GM19025 (cell line): ENCODE results near the gene CARD19.

ENCODE experiments used
- ATAC-seq: cut with Tn5 transposase; IDR thresholded peaks from one replicate; pipeline ENCODE4 v1.9.1; 2021; ENCODE audit warnings: mild to moderate bottlenecking, low read depth, moderate library complexity; ENCODE audit not compliant: unreplicated experiment

CARD19 gene

DNA sequence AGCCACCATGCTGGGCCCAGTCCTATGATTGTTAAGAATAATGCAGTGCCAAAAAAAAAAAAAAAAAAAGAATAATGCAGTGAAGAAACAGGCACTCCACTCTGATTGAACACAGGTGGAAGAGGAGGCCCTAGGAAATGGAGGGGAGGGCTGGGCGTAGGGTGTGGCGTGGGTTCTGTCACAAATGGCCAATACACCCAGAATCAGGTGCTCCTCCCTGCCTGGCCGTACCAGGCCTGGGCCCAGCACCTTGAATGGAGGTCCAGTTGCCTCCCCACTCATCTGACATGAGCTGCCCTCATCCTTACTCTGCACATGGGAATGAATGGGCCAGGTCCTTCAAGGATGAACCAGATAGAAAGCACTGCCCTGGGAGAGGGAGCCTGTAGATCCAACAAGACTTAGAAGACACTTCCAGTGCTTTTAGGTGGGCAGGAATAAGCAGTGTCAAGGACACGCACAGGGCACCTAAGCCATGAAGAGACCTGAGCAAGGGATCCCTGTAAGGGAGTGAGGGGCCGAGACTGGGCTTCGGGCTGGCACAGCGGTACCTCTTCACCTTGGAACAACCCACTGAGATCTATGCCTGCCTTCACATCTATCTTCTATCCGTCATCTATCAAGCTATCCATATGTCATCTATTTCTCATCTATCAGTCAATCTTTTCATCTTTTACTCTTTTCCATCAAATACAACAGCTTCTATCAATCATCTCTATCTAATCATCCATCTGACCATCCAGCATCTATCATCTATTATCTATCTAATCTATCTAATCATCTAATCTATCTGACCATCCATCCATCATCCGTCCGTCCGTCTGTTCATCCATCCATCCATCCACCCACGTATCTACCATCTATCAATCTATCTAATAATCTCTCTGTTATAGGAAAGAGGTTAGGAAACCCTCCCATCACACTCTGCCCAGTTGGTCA is 22.2 kb downstream of the CARD19 start:
- ATAC-seq = no peak

DNA sequence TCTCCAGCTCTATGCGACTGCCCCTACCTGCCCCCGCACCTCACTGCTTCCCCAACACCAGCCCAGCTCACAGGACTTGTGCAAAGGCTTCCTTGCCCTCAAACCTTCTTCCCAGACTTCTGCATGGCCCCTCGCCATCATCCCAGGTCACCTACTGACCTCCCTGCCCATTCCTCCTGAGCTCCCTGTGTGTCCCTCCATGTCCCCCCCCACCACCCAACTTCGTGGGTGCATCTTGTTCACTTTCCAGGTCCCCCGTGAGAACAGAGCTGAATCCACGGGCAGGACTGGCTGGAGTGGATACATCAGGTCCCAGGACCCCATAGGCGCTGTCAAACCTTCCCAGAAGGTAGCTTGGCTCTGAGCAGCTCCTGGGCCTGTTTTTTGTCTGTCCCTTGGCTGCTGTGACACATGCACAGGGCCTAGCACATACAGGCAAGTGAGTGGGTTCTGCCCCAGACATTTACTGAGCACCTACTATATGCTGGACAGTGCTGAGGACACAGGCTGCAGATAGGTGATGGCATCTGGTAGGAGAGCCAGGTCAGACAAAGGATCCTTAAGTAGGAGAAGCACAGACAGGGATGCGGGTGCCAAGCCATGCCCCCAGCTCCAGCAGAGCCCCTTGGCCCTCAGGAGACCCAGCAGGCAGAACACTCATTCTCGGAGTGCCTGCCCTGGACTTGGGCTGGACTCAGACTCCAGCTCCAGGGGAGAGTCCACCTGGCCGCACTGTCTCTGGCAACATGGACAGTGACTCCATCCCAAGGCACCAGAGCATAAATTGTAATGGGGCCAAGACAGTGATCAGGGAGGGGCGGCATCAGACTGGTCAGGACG is 23.1 kb downstream of the CARD19 start:
- no peak for ATAC-seq

DNA sequence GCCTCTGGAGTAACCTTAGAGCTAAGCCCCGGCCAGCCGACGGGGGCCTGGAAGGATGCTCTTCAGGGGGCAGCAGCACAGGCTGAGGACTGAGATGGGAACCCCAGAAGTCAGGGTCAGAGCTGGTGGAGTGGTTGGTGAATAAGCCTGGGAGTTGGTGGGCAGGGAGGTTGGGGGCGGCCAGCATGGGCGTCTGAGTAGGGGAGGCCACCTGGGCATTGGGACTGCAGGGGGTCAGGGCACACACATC is 23.6 kb downstream of the CARD19 start:
- no peak for ATAC-seq

DNA sequence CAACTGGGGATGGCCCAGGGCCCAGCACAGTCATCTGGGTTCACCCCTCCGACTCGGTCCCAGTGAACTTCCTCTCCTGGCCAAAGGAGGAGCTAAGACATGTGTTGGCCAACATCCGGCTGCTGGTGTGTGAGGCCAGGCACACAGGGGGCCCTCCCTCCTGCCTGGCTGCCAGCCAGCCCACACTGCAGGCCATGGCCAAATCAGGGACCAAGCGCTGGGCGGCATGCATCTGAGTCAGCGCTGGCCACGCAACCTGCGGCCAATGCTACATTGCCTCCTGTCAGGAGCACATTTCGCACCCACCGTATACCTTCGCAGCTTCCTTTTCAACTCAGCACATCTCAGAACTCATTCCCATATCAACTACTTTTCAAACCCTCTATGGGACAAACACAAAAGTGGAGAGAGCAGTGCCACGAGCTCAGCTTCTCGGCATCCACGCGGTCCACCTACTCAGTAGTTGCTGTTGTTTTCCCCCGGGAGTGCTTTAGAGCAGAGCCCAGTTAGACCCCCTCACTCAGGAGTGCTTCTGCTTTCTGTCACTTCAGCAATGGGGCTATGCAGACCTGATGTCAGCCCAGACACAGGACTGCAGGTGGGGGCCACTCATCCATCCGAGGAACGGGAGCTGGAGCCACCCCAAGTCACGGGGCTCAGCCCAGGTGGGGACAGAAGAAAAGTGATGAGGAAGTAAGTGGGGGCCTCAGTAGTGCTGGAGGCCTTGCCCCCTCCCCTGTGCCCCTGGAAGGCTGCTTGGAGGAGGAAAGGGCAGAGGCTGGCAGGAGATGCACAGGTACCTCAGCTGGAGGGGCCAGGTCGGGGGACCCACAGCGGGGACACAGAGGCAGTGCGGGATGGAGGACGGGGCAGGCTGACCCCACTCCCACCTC is 24.2 kb downstream of the CARD19 start:
- ATAC-seq = peak; percentile 93

DNA sequence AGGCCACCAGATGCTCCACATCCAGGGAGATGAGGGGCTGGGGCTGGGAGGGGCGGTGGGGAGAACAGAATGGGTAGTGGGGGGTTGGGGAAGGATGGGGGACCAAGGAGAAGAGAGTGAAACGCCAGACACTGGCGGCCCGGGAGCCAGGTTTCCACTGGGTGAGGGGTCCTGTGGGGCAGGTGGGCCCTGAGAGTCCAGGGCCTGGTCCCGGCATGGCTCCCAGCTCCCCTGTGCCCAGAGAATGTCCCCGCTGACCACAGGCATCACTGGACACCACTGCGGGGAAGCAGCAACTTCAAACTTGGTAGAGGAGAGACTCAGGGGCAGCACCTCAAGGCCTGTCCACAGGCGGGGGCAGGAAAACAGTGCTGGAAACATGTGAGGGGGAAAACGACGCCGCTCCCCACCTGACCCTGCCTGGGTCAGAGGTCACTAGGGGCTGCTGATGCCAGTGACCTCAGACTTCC is 24.9 kb downstream of the CARD19 start:
- no peak for ATAC-seq

DNA sequence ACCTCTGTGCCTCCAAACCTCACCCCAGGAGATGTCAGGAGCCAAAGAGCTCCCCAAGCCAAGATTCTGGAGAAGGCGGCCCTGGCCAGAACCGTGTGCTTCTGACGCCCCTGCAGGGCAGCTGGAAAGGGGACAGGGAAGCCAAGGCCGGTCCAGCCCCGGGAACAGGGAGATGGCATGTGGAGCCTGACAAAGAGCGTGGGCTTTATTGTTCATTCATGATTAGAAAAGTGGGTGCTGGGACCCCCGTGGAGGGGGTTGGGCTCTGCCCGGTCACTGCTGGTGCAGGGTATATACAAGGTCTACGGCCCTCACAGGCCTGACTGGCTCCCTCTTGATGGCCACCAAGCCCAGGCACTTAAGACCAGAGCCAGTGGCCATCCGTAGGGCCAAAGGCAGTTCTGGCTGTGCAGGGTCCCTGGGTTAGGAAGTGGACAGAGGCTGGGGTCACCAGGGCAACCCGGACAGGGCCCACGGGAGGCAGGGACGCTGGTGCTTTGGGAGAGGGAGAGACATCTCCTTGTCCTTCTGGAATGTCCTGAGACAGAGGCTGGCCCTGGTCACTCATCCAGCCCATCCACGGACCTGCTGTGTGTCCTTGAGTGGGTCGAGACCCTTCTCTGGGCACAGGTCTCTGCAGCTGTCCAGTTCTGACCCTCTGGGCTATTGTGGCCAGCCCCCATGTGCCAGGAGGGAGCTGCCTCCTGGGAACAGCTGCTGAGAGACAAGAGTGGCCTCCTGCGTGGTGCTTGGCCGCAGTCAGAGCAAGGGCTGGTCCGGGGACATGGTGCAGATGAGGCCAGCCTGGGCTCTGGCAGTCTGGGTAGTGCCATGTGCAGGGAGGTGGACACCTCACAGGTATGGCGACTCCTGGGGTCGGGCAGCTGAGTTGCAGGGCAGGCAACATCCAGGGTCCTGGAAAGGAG is 25.6 kb downstream of the CARD19 start:
- no peak for ATAC-seq

DNA sequence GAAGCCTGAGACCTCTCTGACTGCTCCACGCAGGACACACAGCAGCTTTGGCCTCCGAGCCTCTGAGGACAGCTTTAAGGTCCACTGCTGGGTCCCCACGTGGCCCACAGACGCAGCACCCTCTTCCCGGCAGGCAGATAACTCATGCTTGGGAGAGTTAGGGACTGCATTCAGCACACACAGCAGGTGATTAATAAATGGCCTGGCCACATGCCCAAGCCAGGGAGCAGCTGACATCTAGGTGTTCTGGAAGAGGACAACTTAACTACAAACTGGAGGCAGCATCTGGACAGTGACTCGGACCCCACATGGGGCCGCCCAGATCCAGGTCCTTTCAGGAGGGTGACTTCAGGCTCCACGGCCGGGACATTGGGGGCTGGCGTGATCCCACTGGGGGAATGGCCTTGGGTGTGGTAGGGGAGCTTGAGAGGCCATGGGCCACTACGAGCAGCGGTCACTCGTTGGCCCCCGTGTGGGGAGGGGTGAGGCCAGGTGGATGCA is 26.8 kb downstream of the CARD19 start:
- ATAC-seq = no peak

DNA sequence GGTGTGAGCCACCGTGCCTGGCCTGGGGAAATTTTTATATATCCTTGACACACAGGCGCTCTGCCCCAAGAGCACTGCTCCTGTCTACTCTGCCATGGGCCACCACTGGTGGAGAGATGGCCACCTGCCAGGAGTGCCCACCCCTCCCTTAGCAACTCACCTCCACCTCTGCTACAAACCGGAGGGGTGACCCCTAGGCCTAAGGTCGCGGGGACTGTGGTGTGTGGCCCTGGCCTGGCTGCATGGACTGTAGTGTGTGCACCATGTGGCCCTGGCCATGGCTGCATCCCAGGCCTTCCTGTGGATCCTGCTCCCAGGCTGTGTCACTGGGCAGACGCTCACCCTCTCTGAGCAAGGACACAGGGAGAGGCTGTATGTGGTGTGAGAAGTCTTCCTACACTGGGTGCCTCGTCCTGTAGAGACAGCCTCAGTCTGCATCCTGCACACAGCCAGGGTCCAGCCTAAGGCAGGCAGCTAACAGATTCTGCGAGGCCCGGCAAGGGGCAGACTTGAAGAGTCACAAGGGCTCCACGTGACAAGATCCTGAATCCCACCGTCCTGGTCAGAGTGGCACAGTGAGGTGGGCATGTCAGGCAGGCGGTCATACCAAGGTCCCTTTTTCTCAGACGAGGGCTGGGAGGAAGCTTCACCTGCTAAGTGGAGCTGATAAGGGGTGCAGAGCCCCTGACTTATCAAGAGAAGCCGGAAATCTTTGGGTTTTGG is 27.7 kb downstream of the CARD19 start:
- ATAC-seq = no peak

DNA sequence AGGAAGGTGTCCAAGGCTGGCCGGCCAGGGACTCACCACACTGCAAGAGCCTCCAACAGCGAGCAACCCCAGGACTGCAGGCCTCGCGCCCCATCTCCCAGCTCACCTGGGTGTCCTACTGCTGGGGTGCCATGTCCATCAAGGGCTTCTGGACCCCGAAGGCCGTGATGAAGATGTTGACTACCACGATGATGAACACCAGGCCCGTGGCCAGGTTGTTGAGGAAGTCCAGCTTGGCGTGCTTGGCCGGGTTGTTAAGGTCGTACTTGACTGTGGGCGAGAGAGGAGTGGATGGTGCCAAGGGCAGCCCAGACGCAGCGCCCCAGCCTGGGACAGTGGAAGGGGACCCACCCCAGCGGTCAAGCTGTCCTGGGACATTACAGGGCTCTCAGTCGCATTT is 28.8 kb downstream of the CARD19 start:
- ATAC-seq = no peak

DNA sequence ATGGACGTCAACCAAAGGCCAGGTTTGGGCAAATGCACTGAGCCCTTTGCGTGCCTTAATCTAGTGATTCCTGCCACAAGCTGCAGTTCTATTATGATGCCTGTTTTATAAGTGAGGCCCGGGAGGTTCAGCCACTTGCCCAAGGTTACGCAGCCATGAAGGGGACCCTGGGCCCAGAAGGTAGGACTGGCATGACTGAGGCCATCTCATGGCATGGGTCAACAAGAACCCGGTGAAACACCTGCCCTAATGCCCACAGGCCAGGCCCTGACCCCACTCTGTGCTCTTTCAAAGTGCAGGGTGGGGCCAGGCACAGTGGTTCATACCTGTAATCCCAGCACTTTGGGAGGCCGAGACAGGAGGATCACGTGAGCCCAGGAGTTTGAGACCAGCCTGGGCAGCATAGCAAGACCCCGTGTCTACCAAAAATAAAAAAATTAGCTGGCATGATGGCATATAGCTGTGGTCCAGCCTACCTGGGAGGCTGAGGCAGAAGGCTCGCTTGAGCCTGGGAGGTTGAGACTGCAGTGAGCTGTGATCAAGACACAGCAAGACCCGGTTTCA is 29.4 kb downstream of the CARD19 start:
- no peak for ATAC-seq

DNA sequence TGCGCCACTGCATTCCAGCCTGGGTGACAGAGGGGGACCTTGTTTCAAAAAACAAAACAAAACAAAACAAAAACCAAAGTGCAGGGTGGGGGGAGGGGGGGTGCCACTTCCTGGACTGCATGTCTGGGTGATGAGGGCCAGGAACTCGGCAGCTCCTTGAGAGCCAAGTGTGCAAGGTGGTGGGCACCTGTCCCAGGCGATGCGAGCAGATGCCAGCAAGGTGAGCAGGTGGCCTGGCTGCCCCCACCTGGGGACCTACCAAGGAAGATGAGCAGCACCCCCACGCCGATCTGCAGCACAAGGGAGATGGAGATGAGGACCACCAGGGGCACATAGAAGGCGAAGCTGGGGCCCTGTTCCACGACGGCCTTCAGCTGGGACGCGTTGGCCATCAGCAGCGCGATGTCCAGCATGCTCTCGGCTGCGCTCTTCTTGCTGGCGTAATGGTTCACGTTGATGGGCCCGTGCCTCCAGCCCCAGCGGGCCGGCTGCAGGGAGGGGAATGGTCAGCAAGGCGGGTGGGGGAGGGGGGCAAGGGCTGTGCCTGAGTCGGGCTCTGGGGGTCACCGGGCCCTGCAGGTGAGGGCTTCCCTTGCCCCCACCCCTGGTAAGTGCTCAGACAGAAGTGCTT is 30.2 kb downstream of the CARD19 start:
- ATAC-seq = no peak

DNA sequence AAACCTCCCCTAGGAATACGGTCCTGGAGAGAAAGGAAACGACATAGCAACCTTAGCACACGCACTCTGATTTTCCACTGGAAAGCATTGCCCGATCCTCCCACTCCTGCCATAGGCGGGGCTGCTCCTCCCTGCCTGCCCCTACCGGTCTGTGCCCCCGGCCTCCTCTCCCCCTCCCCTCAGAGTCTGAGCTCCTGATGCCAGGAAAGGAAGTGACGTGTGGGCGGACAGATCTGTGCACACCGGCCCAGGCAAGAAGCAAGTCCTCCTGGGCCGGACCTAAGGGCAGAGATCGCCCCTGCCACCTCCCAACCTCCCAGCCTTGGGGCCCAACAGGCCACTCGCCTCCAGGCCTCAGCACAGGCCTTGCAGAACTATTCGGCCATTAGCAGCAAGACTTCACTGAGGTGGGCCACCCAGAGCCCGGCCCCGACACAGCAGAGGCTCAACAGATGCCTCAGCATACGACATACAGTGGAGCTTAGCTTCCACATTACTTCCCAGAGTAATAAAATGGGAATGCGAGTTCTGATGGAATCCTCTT is 30.9 kb downstream of the CARD19 start:
- ATAC-seq = no peak

DNA sequence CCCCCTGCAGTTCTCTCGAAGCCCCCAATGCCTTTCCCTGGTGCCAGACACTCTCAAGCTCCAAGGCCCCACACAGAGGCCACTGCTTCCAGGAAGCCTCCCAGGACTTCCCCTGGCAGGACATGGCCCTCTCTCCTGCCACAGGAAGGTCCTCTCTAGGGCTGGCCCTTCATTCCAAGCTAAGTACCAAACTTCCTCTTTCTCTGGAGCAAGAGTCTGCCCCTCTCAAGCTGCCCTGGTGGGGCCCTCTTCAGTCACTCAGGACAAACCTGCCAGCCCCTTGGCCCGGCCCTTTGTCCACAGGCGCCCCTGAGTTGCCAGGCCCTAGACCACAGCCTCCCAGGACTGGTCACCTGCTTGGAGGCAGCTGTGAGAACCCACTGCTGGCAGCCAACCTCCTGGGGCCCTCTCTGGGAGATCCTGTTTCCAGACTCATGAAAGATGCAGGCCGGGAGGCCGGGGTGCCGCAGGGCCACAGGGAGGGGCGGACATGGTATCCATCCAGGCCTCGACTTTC is 31.4 kb downstream of the CARD19 start:
- ATAC-seq = no peak

DNA sequence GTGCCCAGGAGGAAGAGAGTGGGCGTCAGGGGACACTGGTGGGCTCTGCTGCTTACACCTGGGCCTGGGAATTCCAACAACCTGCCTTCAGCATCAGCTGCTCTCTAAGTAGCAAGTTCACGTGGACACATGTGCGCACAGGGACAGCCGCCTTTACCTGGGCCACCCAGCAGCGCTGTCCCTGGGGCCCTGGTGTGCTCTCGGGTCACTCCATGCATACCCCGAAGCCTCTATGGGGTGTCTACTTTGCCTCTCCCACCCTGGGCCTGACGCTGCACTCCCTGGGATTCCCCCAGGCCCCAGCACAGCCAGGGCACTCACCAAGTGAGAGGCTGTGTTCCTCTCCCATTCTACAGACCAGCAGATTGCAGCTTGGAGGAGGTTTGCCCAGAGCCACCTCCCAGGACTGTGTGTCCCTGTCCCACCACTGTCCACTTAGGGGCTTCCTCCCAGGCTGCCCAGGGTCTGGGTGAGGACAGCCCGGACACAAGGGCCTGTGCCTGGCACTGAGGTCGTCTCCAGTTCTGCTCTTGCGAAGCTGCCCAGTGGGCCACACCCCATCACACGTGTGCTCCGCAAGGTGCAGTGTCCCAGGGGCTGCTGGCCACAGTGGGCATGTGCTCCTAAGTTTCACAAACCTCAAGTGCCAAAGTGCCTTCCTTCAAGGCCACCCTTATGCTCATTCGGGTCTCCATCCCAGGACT is 32.1 kb downstream of the CARD19 start:
- ATAC-seq = no peak

DNA sequence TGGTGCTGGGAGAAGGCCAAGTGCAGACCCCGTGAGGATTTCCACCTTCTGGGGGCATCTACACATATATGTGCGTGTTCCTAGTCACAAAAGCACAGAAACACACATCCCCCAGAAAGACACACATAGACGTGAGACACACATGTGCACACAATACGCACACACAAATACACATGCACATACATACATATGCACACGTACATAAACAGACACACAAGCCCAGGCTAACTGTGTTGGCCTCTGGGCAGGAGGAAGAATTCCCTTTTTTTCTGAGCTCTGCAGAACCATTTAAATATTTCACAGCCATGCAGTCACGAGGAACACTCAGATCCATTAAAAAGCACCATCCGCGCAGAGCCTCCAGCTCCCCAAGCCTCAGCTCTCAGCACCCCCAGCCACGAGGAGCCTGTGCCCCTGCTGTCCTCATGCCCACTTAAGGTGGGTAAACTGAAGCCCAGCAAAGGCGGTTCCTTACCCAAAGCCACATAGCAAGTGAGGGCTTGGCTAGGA is 32.8 kb downstream of the CARD19 start:
- ATAC-seq = no peak

DNA sequence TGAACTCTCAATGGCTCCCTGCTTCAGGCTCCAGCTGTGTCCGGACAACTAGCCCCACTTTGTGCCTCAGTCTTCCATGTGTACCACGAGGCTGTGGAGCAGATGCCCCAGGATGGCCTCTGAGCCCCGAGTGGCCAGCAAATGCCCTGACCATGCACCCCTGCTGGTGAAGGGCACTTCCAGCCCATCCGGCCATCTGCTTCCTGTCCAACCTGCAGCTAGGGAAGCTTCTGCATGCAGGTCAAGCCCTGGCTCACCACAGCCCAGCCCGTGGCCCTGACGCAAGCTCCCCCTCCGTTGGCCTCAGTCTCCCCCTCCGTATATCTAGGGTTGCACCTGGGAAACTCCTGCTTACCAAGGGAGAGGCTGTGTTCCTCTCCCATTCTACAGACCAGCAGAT is 33.3 kb downstream of the CARD19 start:
- no peak for ATAC-seq
